ENCODE measurements around the gene ACADVL. TPM values are rescaled to one million over a fixed set of nuclear protein-coding genes. Genes with fewer than 3 reads are reported as not detected.
A peak's percentile ranks its signal among the peaks of the same experiment; 100 is the strongest.

Gene ACADVL
- total RNA-seq, 1 experiment from 2014 or later = 327 TPM

GRCh38 chr17:7191069-7191468, 28.7 kb upstream of the ACADVL start:
- no peak for DNase-seq (ENCODE audit: low read depth)

GRCh38 chr17:7191571-7192270, 28.0 kb upstream of the ACADVL start:
- no peak for DNase-seq (ENCODE audit: low read depth)

GRCh38 chr17:7192271-7192937, 27.3 kb upstream of the ACADVL start:
- no peak for DNase-seq (ENCODE audit: low read depth)

- DNase-seq (ENCODE audit: low read depth) = no peak
These were observed 23.8 kb upstream of the ACADVL start for GRCh38 chr17:7195971-7196370.

- DNase-seq (ENCODE audit: low read depth) = no peak
These were observed 22.9 kb upstream of the ACADVL start for GRCh38 chr17:7196651-7197401.

GRCh38 chr17:7203391-7203790, 16.3 kb upstream of the ACADVL start:
- no peak for DNase-seq (ENCODE audit: low read depth)

GRCh38 chr17:7204336-7204735, 15.4 kb upstream of the ACADVL start:
- DNase-seq (ENCODE audit: low read depth) = no peak

GRCh38 chr17:7204828-7205461, 14.8 kb upstream of the ACADVL start:
- DNase-seq (ENCODE audit: low read depth) = no peak

- no peak for DNase-seq (ENCODE audit: low read depth)
These were observed 14.2 kb upstream of the ACADVL start for GRCh38 chr17:7205561-7205960.

GRCh38 chr17:7207120-7208001, 12.4 kb upstream of the ACADVL start:
- no peak for DNase-seq (ENCODE audit: low read depth)

GRCh38 chr17:7208027-7208571, 11.6 kb upstream of the ACADVL start:
- DNase-seq (ENCODE audit: low read depth) = no peak

GRCh38 chr17:7208754-7209460, 10.8 kb upstream of the ACADVL start:
- DNase-seq (ENCODE audit: low read depth) = no peak

- DNase-seq (ENCODE audit: low read depth) = no peak
These were observed 8.1 kb upstream of the ACADVL start for GRCh38 chr17:7211491-7212273.

- peak; percentile 75 for DNase-seq (ENCODE audit: low read depth)
These were observed 5.8 kb upstream of the ACADVL start for GRCh38 chr17:7213895-7214299.

GRCh38 chr17:7214300-7215135, 5.2 kb upstream of the ACADVL start:
- DNase-seq (ENCODE audit: low read depth) = peak; percentile 94

GRCh38 chr17:7215136-7215638, 4.6 kb upstream of the ACADVL start:
- no peak for DNase-seq (ENCODE audit: low read depth)

GRCh38 chr17:7215652-7216180, 4.0 kb upstream of the ACADVL start:
- DNase-seq (ENCODE audit: low read depth) = peak; percentile 44
